ENCODE data around the gene B4GALT5. TPM values are rescaled to one million over a fixed set of nuclear protein-coding genes. Genes with fewer than 3 reads are reported as not detected.
A peak's percentile ranks its signal among the peaks of the same experiment; 100 is the strongest.

Gene B4GALT5
- total and polyA plus RNA-seq, 7 donors, result 32.0 to 284 (median 75.3) TPM

DNA sequence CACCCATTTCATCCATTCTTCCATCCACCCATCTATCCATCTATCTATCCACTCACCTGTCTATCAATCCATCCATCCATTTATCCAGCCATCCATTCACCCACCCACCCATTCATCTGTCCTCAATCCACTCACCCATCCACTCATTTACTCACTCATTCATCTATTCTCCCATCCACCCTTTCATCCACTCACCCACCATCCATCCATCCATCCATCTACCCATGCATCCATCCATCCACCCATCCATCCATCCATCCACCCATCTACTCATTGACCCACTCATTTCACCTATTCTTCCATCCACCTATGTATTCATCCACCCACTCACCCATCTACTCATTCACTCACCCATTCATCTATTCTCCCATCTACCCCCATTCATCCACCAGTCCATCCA, 121.6 kb downstream of the B4GALT5 start:
- Histone ChIP-seq H3K9me3 (no peaks in the 10 kb centered on the region), H3K4me1 (no peaks in the 10 kb centered on the region), H3K27me3 (ENCODE audit: insufficient read depth in 3 of 3, low read length in 2 of 3) (peaks cover 0 to 2% (median 0%) of the 10 kb centered on the region in 3 donors), H3K36me3 (ENCODE audit: insufficient read depth in 1 of 2, low read depth in 1 of 2) (no peaks in the 10 kb centered on the region), H3K27ac (no peak overlapping the region), H3K4me3 (no peak overlapping the region)
- no peak for DNase-seq
- intact Hi-C loops (cut with DNase I), result no loop called here
- TF ChIP-seq, protein P1, sequence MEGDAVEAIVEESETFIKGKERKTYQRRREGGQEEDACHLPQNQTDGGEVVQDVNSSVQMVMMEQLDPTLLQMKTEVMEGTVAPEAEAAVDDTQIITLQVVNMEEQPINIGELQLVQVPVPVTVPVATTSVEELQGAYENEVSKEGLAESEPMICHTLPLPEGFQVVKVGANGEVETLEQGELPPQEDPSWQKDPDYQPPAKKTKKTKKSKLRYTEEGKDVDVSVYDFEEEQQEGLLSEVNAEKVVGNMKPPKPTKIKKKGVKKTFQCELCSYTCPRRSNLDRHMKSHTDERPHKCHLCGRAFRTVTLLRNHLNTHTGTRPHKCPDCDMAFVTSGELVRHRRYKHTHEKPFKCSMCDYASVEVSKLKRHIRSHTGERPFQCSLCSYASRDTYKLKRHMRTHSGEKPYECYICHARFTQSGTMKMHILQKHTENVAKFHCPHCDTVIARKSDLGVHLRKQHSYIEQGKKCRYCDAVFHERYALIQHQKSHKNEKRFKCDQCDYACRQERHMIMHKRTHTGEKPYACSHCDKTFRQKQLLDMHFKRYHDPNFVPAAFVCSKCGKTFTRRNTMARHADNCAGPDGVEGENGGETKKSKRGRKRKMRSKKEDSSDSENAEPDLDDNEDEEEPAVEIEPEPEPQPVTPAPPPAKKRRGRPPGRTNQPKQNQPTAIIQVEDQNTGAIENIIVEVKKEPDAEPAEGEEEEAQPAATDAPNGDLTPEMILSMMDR (IDR thresholded peaks at IDR 0.05), result no peak
- no peak for ATAC-seq

DNA sequence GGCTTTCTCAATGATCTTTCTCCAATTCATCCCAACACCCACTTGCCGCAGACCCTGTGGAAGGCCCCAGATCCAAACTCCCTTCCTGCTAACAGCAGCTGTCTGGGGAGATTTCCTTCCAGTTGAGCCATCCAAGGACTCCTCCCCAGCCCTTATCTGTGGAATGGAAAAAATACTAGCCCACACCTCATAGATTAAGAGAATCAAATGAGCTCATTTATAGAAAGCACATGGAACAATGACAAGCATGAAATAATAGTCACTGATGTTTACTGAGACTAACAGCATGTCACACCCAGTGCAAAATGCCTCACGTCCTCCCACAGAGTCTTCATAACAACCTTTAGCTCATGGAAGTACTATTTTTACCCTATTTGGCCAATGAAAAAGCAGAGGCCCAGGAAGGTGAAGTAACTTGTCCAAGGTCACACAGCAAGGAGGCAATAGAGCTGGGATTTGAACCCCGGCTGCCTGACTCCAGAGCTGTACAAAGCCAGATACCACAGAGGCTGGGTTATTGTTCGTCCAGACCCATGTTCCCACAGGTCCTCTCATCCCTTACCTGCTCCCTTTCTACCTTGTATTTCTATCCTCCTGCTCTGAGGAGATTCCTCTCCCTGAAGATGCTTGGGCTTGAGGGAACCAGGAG, 122.3 kb downstream of the B4GALT5 start:
- ATAC-seq (peak in 2 of 4 donors; percentile 11 to 27), DNase-seq (no peak)
- no peaks in the 10 kb centered on the region for H3K4me1 ChIP-seq
- WGBS, 3 donors, result 71 to 77% (median 74%) methylated on average over 4 of the region's 4 CpGs
- no peaks in the 10 kb centered on the region for H3K9me3 ChIP-seq
- H3K27ac ChIP-seq, result no peak overlapping the region
- no peaks in the 10 kb centered on the region for H3K36me3 ChIP-seq (ENCODE audit: insufficient read depth in 1 of 2, low read depth in 1 of 2)
- H3K27me3 ChIP-seq (ENCODE audit: insufficient read depth in 3 of 3, low read length in 2 of 3), result peaks cover 0 to 2% (median 0%) of the 10 kb centered on the region in 3 donors
- intact Hi-C loops (cut with DNase I), result no loop called here
- TF ChIP-seq, protein P1 (IDR thresholded peaks at IDR 0.05), result no peak
- H3K4me3 ChIP-seq, result no peak overlapping the region

DNA sequence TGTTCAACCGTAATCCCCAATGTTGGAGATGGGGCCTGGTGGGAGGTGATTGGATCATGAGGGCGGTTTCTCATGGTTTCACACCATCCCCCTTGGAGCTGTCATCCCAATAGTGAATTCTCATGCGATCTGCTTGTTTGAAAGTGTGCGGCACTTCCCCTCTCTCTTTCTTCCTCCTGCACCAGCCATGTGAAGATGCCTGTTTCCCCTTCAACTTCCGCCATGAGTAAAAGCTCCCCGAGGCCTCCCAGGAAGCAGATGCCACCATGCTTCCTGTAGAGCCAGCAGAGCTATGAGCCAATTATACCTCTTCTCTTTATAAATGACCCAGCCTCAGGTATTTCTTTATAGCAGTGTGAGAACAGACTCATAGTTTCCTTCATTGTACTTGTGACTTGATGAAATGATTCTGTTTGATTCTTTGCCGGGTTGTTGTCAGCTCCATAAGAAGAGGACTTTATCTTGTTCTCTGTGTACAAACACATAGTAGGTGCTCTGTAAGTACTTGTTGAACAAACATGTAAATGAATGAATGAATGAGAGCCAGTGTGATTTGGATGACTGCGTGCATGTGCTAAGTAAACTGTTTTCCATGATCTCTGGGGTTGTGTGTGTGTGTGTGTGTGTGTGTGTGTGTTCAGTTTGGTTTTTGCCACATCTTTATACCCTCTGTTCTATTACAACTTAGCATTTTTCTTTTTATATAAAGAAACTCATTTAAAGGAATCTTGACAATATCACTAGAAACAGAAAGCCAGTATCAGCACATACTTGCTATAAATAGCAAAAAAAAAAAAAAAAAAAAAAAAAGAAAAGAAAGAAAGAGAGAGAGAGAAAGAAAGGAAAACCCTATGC, 123.3 kb downstream of the B4GALT5 start:
- Histone ChIP-seq H3K36me3 (ENCODE audit: insufficient read depth in 1 of 2, low read depth in 1 of 2) (no peaks in the 10 kb centered on the region), H3K27ac (no peak overlapping the region), H3K27me3 (ENCODE audit: insufficient read depth in 3 of 3, low read length in 2 of 3) (peaks cover 0 to 4% (median 0%) of the 10 kb centered on the region in 3 donors), H3K4me1 (no peaks in the 10 kb centered on the region), H3K9me3 (no peaks in the 10 kb centered on the region), H3K4me3 (no peak overlapping the region)
- no peak for DNase-seq
- intact Hi-C loops (cut with DNase I), result no loop called here
- 89 to 92% (median 91%) methylated on average over 8 of the region's 8 CpGs for WGBS, 3 donors
- TF ChIP-seq, protein P1 (IDR thresholded peaks at IDR 0.05), result no peak
- no peak for ATAC-seq

DNA sequence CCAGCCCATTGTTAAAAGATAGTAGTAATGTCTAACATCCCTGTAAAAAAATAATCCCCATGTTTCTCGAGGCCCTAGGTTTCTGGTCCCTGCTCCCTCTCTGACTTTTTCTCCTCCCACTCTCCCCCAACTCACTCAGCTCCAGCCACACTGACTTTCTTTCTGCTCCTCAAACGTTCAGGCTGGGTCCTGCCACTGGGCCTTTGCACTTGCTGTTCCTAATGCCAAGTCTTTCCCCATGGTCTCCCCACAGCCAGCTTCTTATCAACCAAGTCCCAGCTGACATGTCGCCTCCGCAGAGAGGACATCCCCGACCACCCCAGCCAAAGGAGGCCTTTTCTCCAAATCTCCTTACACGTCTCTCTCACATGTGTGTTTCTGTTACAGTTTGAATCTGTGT, 123.9 kb downstream of the B4GALT5 start:
- H3K27ac ChIP-seq, result no peak overlapping the region
- TF ChIP-seq, protein P1 (IDR thresholded peaks at IDR 0.05), result no peak
- H3K4me1 ChIP-seq, result no peaks in the 10 kb centered on the region
- no peak for DNase-seq
- H3K4me3 ChIP-seq, result no peak overlapping the region
- H3K27me3 ChIP-seq (ENCODE audit: insufficient read depth in 3 of 3, low read length in 2 of 3), result peaks cover 0 to 4% (median 0%) of the 10 kb centered on the region in 3 donors
- 92 to 94% (median 94%) methylated on average over 6 of the region's 6 CpGs for WGBS, 3 donors
- H3K9me3 ChIP-seq, result no peaks in the 10 kb centered on the region
- H3K36me3 ChIP-seq (ENCODE audit: insufficient read depth in 1 of 2, low read depth in 1 of 2), result no peaks in the 10 kb centered on the region
- intact Hi-C loops (cut with DNase I), result no loop called here
- ATAC-seq, result no peak

Data from psoas muscle (tissue), 8 donors.